IPS DF 6.9 (cell line): ENCODE results near the gene RIMS4.

Experiments
- DNase-seq: peaks from one replicate; pipeline ENCODE4 v3.0.0-alpha.2; 2013; ENCODE audit warnings: low read depth, low spot score
- H3K27ac ChIP-seq: one replicate; pipeline ENCODE4 v1.5.1; 2013; ENCODE audit warnings: low read length, control low read depth
- H3K27me3 ChIP-seq: 2 replicates; pipeline ENCODE4 v1.6.1; 2013; ENCODE audit warnings: mild to moderate bottlenecking, low read length; ENCODE audit not compliant: control insufficient read depth, insufficient read depth
- H3K36me3 ChIP-seq: 2 replicates; pipeline ENCODE4 v1.6.1; 2013; ENCODE audit warnings: low read length; ENCODE audit not compliant: control insufficient read depth, insufficient read depth
- H3K4me1 ChIP-seq: 2 replicates; pipeline ENCODE4 v1.6.1; 2013; ENCODE audit warnings: low read length; ENCODE audit not compliant: control insufficient read depth, insufficient read depth
- H3K4me3 ChIP-seq: 2 replicates; pipeline ENCODE4 v1.5.1; 2013; ENCODE audit warnings: mild to moderate bottlenecking, low read length
- H3K9me3 ChIP-seq: 2 replicates; pipeline ENCODE4 v1.6.1; 2013; ENCODE audit warnings: low read length, inconsistent platforms; ENCODE audit not compliant: control insufficient read depth, insufficient read depth
- WGBS: extraction: QIAGEN DNeasy Blood & Tissue Kit; methylation state at CpG from one replicate; pipeline ENCODE4 v1.1.7; 2013; ENCODE audit warnings: mixed read lengths, missing lambda C conversion rate; ENCODE audit not compliant: insufficient read length, insufficient coverage; 5-methylcytosine and 5-hydroxymethylcytosine counted together

The RIMS4 gene

DNA sequence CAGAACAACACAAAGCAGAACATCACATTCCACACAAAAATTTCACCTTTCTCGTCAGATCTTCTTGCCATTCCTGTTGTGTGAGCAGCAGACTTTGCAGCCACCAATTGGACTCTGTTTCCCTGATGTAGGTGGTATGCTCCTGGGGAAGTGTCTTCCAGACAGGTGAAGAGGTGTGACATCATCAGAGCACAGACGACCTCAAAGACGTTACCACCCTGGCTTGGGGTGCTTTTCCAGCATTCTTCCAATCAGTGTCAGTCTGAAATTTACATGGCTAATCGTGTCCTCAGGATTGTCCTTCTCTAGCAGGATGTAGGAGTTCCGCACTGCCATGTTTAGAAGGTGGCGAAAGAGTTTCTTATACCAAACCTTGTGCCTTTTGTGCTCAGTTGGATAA is 31.6 kb upstream of the RIMS4 start:
- no peaks in the 10 kb centered on the region for H3K9me3 ChIP-seq
- no peaks in the 10 kb centered on the region for H3K27me3 ChIP-seq
- H3K36me3 ChIP-seq: no peaks in the 10 kb centered on the region
- H3K4me1 ChIP-seq: no peaks in the 10 kb centered on the region
- no peak for DNase-seq
- WGBS: no CpG with 5 or more reads among the region's 6 CpGs
- no peak overlapping the region for H3K4me3 ChIP-seq
- H3K27ac ChIP-seq: no peak overlapping the region

DNA sequence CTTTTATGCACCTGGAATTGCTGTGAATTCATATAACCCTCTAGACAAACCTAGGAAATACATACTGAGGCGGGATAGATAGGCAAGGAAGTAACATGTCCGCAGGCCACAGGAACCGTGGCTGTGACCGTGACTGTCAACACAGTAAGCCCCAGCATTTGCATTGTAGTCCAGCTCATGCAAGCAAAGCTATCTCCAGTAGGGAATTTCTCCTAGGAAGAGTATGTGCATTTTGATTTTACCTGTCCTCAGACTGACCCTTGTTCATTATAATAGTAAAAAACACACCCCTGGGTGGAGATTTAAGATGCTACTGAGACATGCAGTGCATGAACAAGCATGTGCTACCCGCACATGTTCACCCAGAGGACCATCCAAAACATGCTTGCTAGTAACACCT is 30.5 kb upstream of the RIMS4 start:
- no peaks in the 10 kb centered on the region for H3K27me3 ChIP-seq

DNA sequence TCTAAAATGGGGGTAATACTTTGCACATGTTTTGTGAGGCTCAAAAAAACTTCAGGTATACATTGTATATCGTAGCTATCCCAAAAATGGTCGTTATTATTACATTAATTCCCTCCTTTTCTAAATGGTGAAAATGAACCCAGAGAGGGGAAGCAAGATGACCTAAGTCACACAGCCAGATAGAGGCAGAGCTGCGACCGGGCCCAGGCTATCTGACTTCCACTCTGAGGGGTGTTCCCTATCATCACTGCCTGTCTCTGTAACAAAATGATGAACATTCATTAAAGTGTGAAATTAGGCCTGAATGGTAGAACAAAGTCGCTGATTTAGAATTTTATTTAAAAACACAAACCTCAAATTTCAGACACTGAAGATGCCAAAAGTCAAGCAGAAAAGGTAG is 29.1 kb upstream of the RIMS4 start:
- H3K27me3 ChIP-seq: no peaks in the 10 kb centered on the region
- no peaks in the 10 kb centered on the region for H3K9me3 ChIP-seq
- H3K36me3 ChIP-seq: no peaks in the 10 kb centered on the region
- DNase-seq: no peak
- no peak overlapping the region for H3K4me3 ChIP-seq
- H3K27ac ChIP-seq: no peak overlapping the region
- WGBS: no CpG with 5 or more reads among the region's 5 CpGs
- 0 out of 2 replicates have a peak, but pooled peaks cover 1% of the 10 kb centered on the region for H3K4me1 ChIP-seq

More for the DNA sequence above, 30.5 kb upstream of the RIMS4 start:
- no peaks in the 10 kb centered on the region for H3K36me3 ChIP-seq
- H3K4me3 ChIP-seq: no peak overlapping the region
- no CpG with 5 or more reads among the region's 5 CpGs for WGBS
- H3K27ac ChIP-seq: no peak overlapping the region
- H3K4me1 ChIP-seq: 0 out of 2 replicates have a peak, but pooled peaks cover 1% of the 10 kb centered on the region
- DNase-seq: no peak
- no peaks in the 10 kb centered on the region for H3K9me3 ChIP-seq

DNA sequence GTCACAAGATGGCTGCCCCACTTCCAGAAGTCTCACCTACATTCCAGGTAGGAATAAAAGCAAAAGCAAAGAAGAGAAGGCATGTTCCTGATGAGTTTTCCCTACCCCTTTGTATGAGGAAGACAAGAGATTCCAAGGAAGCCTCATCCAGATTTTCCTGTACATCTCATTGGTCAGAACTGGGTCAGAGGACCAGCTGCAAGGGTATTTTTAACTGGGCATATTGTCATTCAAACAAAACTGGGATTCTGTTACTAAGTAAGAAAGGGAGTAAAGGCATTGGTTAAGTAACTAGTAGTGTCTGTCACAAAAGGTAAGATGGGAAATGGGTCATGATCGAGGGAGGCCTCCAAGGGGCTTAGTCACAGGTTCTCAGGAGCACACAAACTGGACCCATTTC is 28.2 kb upstream of the RIMS4 start:
- no CpG with 5 or more reads among the region's 1 CpG for WGBS
- Histone ChIP-seq H3K9me3 (no peaks in the 10 kb centered on the region), H3K27me3 (no peaks in the 10 kb centered on the region), H3K4me1 (0 out of 2 replicates have a peak, but pooled peaks cover 1% of the 10 kb centered on the region), H3K27ac (no peak overlapping the region), H3K4me3 (no peak overlapping the region), H3K36me3 (no peaks in the 10 kb centered on the region)
- no peak for DNase-seq

DNA sequence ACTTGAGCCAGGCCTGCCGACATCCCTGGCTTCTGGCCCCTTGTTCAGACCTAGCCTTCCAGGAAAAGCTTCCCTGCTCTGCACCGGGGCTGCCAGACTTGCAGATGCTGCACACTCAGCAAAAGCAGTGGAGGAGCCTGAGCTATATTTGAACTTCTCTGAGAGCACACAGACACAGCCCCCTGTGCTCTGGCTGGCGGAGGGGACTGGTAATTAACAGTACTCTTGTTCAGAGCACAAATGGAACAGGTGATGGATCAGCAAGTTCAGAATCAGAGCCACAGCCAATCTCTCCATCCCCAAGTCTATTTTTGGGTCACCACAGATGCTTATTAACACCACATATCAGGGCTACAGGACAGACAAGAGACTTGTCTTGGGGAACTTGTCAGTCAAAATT is 27.6 kb upstream of the RIMS4 start:
- WGBS: no CpG with 5 or more reads among the region's 3 CpGs
- H3K27me3 ChIP-seq: no peaks in the 10 kb centered on the region
- no peaks in the 10 kb centered on the region for H3K9me3 ChIP-seq
- DNase-seq: no peak
- H3K27ac ChIP-seq: no peak overlapping the region
- H3K36me3 ChIP-seq: no peaks in the 10 kb centered on the region
- H3K4me3 ChIP-seq: no peak overlapping the region
- H3K4me1 ChIP-seq: 0 out of 2 replicates have a peak, but pooled peaks cover 1% of the 10 kb centered on the region

DNA sequence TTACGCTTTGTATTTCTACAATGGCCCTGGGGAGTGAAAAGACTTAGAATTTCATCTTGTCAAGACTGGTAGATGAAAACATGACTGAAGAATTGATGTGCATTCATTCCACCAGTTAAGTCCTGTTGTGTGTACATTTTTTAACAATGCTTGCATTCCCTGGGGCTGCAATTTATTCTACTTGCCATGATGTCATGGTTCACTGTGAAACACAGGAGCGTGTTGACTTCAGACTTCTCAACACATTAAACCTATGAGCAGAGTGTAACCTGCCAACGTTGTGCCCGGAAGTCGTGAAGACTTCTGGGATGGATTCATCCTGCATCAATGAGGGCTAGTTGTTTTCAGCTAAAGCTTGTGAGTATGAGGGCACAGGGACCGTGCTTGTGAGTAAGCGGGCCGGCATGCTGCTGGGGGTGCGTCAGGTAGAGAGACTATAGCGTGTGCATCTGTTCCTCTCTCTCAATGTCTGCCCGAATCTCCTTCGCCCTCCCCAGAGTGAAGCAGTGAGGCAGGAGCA is 26.3 kb upstream of the RIMS4 start:
- no CpG with 5 or more reads among the region's 12 CpGs for WGBS

DNA sequence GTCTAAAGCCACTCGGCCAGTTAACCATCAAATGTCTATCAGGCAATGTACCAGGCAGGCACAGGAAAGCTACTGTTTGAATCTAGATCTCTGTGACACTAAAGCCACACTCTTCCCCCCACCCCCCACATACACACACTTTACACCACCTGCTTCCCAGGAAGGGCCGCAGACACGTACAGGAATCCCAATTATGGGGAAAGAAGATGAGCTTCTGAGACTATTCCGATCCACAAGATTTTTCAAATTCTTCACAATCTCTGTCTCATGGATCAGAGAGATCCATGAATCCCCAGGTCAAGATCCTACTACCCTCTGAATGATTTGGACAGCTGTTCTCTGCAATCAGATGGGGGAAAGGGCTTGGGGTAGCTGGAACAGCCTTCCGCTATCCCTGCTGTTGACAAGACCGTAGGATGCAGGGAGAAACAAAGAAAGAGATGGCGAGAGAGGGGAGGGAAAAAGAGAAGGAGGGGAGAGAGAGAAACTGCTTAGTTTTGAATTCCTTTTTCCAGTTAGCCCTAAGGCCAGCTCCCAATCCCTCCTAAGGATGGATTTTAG is 25.4 kb upstream of the RIMS4 start:
- Histone ChIP-seq H3K27me3 (no peaks in the 10 kb centered on the region), H3K27ac (no peak overlapping the region)
- no CpG with 5 or more reads among the region's 7 CpGs for WGBS

More for the DNA sequence above, 26.3 kb upstream of the RIMS4 start:
- 0 out of 2 replicates have a peak, but pooled peaks cover 1% of the 10 kb centered on the region for H3K4me1 ChIP-seq
- no peaks in the 10 kb centered on the region for H3K9me3 ChIP-seq
- no peaks in the 10 kb centered on the region for H3K36me3 ChIP-seq
- H3K27ac ChIP-seq: no peak overlapping the region
- no peaks in the 10 kb centered on the region for H3K27me3 ChIP-seq
- H3K4me3 ChIP-seq: no peak overlapping the region
- DNase-seq: no peak

DNA sequence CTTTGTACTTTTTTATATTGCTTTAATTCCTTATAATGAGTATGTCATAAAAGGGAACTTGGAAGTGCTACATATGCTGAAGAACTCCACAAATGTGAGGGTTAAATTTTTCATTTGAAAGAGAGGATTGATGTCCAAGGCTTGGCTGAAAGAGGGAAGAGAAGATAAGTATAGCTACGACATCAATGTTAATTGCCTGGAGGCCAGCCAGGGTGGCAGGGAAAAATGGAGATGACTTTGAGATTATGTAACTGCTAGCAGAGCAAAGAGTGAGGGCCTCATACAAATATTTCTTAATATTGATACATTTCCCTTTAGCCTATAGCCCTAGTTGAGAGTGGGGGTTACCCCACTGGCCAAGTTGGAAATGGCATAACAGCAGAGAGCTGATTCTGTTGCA is 24.8 kb upstream of the RIMS4 start:
- H3K27ac ChIP-seq: no peak overlapping the region
- 0 out of 2 replicates have a peak, but pooled peaks cover 1% of the 10 kb centered on the region for H3K4me1 ChIP-seq
- DNase-seq: no peak
- WGBS: no CpG with 5 or more reads among the region's 1 CpG
- H3K36me3 ChIP-seq: no peaks in the 10 kb centered on the region
- H3K27me3 ChIP-seq: no peaks in the 10 kb centered on the region
- H3K4me3 ChIP-seq: no peak overlapping the region
- no peaks in the 10 kb centered on the region for H3K9me3 ChIP-seq

More for the DNA sequence above, 25.4 kb upstream of the RIMS4 start:
- Histone ChIP-seq H3K36me3 (no peaks in the 10 kb centered on the region), H3K4me1 (0 out of 2 replicates have a peak, but pooled peaks cover 1% of the 10 kb centered on the region), H3K4me3 (no peak overlapping the region), H3K9me3 (no peaks in the 10 kb centered on the region)
- no peak for DNase-seq

DNA sequence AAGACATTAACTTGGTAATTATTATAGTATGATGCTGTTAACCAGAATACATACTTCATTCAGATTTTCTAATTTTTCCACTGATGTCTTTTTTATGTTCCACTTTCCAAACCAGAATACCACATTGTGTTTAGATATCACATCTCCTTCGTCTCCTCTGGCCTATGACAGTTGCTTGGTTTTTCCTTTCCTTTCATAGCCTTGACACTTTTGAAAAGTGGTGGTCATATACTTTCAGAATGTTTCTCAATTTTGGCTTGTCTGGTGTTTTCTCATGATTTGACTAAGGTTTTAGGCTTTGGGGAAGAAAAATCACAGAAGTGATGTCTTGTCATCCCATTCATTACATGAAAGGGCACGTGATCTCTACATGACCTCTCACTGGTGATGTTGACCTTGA is 24.3 kb upstream of the RIMS4 start:
- Histone ChIP-seq H3K4me3 (no peak overlapping the region), H3K27me3 (no peaks in the 10 kb centered on the region), H3K27ac (no peak overlapping the region), H3K9me3 (no peaks in the 10 kb centered on the region), H3K36me3 (no peaks in the 10 kb centered on the region), H3K4me1 (0 out of 2 replicates have a peak, but pooled peaks cover 1% of the 10 kb centered on the region)
- DNase-seq: no peak
- no CpG with 5 or more reads among the region's 2 CpGs for WGBS

DNA sequence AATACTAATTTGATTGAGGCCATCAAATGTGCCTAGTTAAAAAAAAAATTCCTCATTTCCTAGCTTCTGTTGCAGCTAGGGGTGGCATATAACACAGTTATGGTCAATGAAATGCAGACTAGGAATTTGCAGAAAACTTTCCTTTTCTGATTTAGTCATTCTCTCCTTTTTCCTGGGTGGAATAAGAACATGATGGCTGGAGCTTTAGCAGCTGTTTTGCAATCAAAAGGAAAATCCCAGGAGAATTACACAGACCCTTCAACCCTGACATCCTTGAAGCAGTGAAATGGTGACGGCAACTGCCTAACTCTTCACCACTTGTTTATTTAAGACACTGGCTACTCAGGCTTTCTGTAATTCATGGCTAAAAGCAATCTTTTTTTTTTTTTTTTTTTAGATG is 23.1 kb upstream of the RIMS4 start:
- no peak for DNase-seq
- no CpG with 5 or more reads among the region's 1 CpG for WGBS
- Histone ChIP-seq H3K27ac (no peak overlapping the region), H3K4me1 (0 out of 2 replicates have a peak, but pooled peaks cover 1% of the 10 kb centered on the region), H3K27me3 (no peaks in the 10 kb centered on the region), H3K4me3 (no peak overlapping the region), H3K36me3 (no peaks in the 10 kb centered on the region), H3K9me3 (no peaks in the 10 kb centered on the region)

DNA sequence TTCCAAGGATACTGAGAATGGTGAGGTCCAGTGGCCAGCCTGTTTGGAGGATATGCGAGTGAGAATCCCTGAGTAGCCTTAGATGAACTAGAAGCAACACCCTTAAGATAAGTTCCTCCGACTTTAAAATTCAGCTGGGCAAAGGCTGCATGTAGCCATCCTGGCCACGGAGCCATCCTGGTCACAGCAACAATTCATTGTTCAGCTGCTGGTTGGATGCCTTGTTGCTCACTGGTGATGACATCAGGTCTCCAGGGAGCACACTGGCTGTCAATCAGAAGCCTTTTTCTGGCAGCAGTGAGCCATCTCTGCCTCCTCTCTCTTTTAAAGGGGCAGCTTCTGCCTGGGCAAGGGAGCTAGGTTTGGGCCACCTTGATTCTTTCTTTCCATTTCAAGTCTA is 22.4 kb upstream of the RIMS4 start:
- H3K27me3 ChIP-seq: no peaks in the 10 kb centered on the region
- H3K36me3 ChIP-seq: no peaks in the 10 kb centered on the region
- whole genome bisulfite sequencing: no CpG with 5 or more reads among the region's 3 CpGs

More for the DNA sequence above, 22.4 kb upstream of the RIMS4 start:
- Histone ChIP-seq H3K4me1 (0 out of 2 replicates have a peak, but pooled peaks cover 1% of the 10 kb centered on the region), H3K4me3 (no peak overlapping the region), H3K9me3 (no peaks in the 10 kb centered on the region), H3K27ac (no peak overlapping the region)
- no peak for DNase-seq
